Pancreas (tissue), 10 donors: Measurements from ENCODE around the gene PHB1. TPM values are rescaled to one million over a fixed set of nuclear protein-coding genes. Genes with fewer than 3 reads are reported as not detected.

ENCODE experiments used
- ATAC-seq, 4 donors: fragments of 200-7000 bp; cut with Tn5 transposase; one replicate each; pipeline versions ENCODE4 v1.8.0 to v1.9.1; 2020; ENCODE audit warnings: mild to moderate bottlenecking in 4 of 4, moderate library complexity in 4 of 4
- DNase-seq, 6 donors: peaks; one replicate each; pipeline ENCODE4 v3.0.0-alpha.2; 2020
- FAIRE-seq: peaks from 2 replicates; lab custom pipeline; 2012; peaks lifted over from hg19 to GRCh38; lab: Jason Lieb, UNC
- H3K27ac ChIP-seq, 4 donors: fragments of 200-600 bp; sonication (generic); 1 replicate in 3 of 4; 2 replicates in 1 of 4; pipeline versions ENCODE4 v1.5.0 to v1.8.0; 2020
- H3K27me3 ChIP-seq, 4 donors: fragments of 200-600 bp; one replicate each; pipeline ENCODE4 v1.8.0; 2021
- H3K36me3 ChIP-seq, 3 donors: fragments of 200-600 bp; sonication (generic) in 1 of 3; one replicate each; pipeline versions ENCODE4 v1.5.0 to v1.8.0; 2020 to 2021
- H3K4me1 ChIP-seq, 3 donors: fragments of 200-600 bp; one replicate each; pipeline ENCODE4 v1.8.0; 2021
- H3K4me3 ChIP-seq, 4 donors: fragments of 200-600 bp; sonication (generic) in 2 of 4; one replicate each; pipeline versions ENCODE4 v1.5.0 to v1.8.0; 2020 to 2021
- H3K9me3 ChIP-seq, 4 donors: fragments of 200-600 bp; one replicate each; pipeline ENCODE4 v1.8.0; 2021
- CTCF ChIP-seq, 4 donors: fragments of 200-600 bp; sonication (generic) in 3 of 4; IDR thresholded peaks; one replicate each; pipeline versions ENCODE4 v1.5.0 to v1.8.0; 2021; ENCODE audit warnings: antibody characterized with exemption in 4 of 4
- WGBS, 2 donors: extraction: QIAGEN DNeasy Blood & Tissue Kit; methylation state at CpG; one replicate each; pipeline ENCODE4 v1.1.7; 2013; 5-methylcytosine and 5-hydroxymethylcytosine counted together
- intact Hi-C, 3 donors: fragments of 100-400 bp; cut with DNase I; formaldehyde crosslinking; loops; one replicate each; pipeline versions ENCODE4 v1.11.1 to v1.14.2; 2022
- polyA plus RNA-seq, 2 donors: library from polyadenylated mRNA; stranded (reverse); fragments of 200-250 nt; gene quantifications; one replicate each; pipeline ENCODE4 v1.2.3, GENCODE V29; 2013
- total RNA-seq, 6 donors: library from RNA; stranded (reverse); fragmentation: NEBNext Ultra II Directional in 4 of 6; extraction: Animal tissue kit (Norgen Biotek cat#: 25700) in 4 of 6; gene quantifications; one replicate each; pipeline versions ENCODE4 v1.2.1 to v1.2.4, GENCODE V29; 2021 to 2023
- donor health status: healthy with polysubstance abuse.
- donor health status: DM: no; HTN: no; CAD: no; lungs with moderate emphysema.
- donor health status: DM: no; HTN: no; CAD: no.
- donor health status: control.
- donor health status: control.
- donor health status: Bipolar disorder and iron deficiency.
- donor health status: DM: yes; HTN: yes; CAD: no.
- donor health status: DM: no; HTN: no; CAD: no.
- donor health status: DM: no; HTN: no; CAD: no.
- donor health status: DM: yes; HTN: yes; CAD: no.

The PHB1 gene
- total and polyA plus RNA-seq, 8 donors = 30.1 to 71.8 (median 55.7) TPM

GRCh38 chr17:49441578-49441977 is 26.9 kb upstream of the PHB1 start:
- FAIRE-seq = no peak

GRCh38 chr17:49440581-49440980 is 25.9 kb upstream of the PHB1 start:
- Histone ChIP-seq H3K9me3 (no peaks in the 10 kb centered on the region), H3K4me1 (no peaks in the 10 kb centered on the region), H3K4me3 (no peak overlapping the region), H3K27me3 (peaks cover 0 to 4% (median 0%) of the 10 kb centered on the region in 4 donors), H3K36me3 (no peaks in the 10 kb centered on the region), H3K27ac (no peak overlapping the region)
- no peak for DNase-seq
- WGBS, 2 donors = 66 to 83% methylated on average over 1 of the region's 1 CpG
- TF ChIP-seq CTCF (IDR thresholded peaks at IDR 0.05) = no peak
- ATAC-seq = no peak
- FAIRE-seq = no peak
- intact Hi-C loops = no loop called here

More at GRCh38 chr17:49441578-49441977, 26.9 kb upstream of the PHB1 start:
- no peak for TF ChIP-seq CTCF (IDR thresholded peaks at IDR 0.05)
- Histone ChIP-seq H3K36me3 (no peaks in the 10 kb centered on the region), H3K4me3 (no peak overlapping the region), H3K4me1 (no peaks in the 10 kb centered on the region), H3K9me3 (no peaks in the 10 kb centered on the region), H3K27ac (no peak overlapping the region), H3K27me3 (peaks cover 0 to 4% (median 0%) of the 10 kb centered on the region in 4 donors)
- ATAC-seq (no peak), DNase-seq (no peak)
- intact Hi-C loops = no loop called here
- WGBS, 2 donors = 57 to 79% methylated on average over 3 to 4 of the region's 4 CpGs

GRCh38 chr17:49439673-49440571 is 25.2 kb upstream of the PHB1 start:
- no peak for TF ChIP-seq CTCF (IDR thresholded peaks at IDR 0.05)
- peaks cover 0 to 4% (median 0%) of the 10 kb centered on the region in 4 donors for H3K27me3 ChIP-seq
- no peaks in the 10 kb centered on the region for H3K9me3 ChIP-seq
- WGBS, 2 donors = 30 to 34% methylated on average over 9 of the region's 9 CpGs
- DNase-seq (peak in 1 of 6 donors; percentile 21), FAIRE-seq (no peak), ATAC-seq (no peak)
- intact Hi-C loops = loop anchor here in 2 of 3 donors (5.0 to 10.0 kb wide), 2 partner anchors 112 to 115 kb away; no protein-coding TSS in a partner anchor
- H3K4me3 ChIP-seq = no peak overlapping the region
- no peak overlapping the region for H3K27ac ChIP-seq
- H3K36me3 ChIP-seq = no peaks in the 10 kb centered on the region
- H3K4me1 ChIP-seq = no peaks in the 10 kb centered on the region

GRCh38 chr17:49439305-49439672 is 24.6 kb upstream of the PHB1 start:
- H3K27ac ChIP-seq = no peak overlapping the region
- ATAC-seq (no peak), DNase-seq (no peak), FAIRE-seq (no peak)
- intact Hi-C loops = loop anchor here in 2 of 3 donors (5.0 to 10.0 kb wide), 2 partner anchors 113 to 116 kb away; no protein-coding TSS in a partner anchor
- H3K27me3 ChIP-seq = peaks cover 0 to 4% (median 0%) of the 10 kb centered on the region in 4 donors
- H3K9me3 ChIP-seq = no peaks in the 10 kb centered on the region
- no peak for TF ChIP-seq CTCF (IDR thresholded peaks at IDR 0.05)
- H3K4me1 ChIP-seq = no peaks in the 10 kb centered on the region
- H3K4me3 ChIP-seq = no peak overlapping the region
- 57 to 61% methylated on average over 3 of the region's 3 CpGs for WGBS, 2 donors
- no peaks in the 10 kb centered on the region for H3K36me3 ChIP-seq
